22Rv1 (cell line): Measurements from ENCODE around the gene F12.

Source experiments
- CTCF ChIP-seq: fragments of 450-650 bp; IDR thresholded peaks from 2 replicates; pipeline ENCODE4 v1.5.1; 2017; ENCODE audit warnings: mild to moderate bottlenecking
- ZFX ChIP-seq: fragments of 450-650 bp; IDR thresholded peaks from 2 replicates; pipeline ENCODE4 v1.6.1; 2017; ENCODE audit warnings: antibody characterized with exemption, borderline replicate concordance

- no peak for TF ChIP-seq CTCF
- no peak for TF ChIP-seq ZFX
Measured at GRCh38 chr5:177448244-177448950, 39.0 kb upstream of the F12 start.
